Measurements from ENCODE around the gene NRXN3. TPM values are rescaled to one million over a fixed set of nuclear protein-coding genes. Genes with fewer than 3 reads are reported as not detected.
"Not testable (repeated sequence)": the region's sequence is repeated elsewhere in the genome, so short reads cannot be mapped to it uniquely, and the experiment has no call there.

Gene NRXN3
- total RNA-seq, 2 donors from 2014 or later: 1.2 to 7.8 TPM

DNA sequence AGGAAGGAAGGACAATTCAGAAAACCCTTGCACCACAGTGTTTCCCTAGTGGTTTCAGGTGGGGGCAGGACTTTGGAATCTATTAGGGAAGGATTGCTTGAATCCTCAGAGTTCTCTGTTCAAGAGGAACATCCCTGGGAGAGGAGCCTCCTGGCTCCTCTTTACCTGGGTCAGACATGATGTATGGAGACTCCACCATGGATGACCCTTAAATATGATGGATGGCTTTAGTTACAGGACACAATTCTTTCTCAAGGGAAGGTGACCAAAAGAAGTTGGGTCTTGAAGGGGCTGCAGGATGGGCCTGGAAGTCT is 396.6 kb downstream of the NRXN3 start:
- intact Hi-C loops (cut with DNase I): no loop called here
- Histone ChIP-seq H3K4me3 (no peak overlapping the region), H3K9ac (ENCODE audit: low read depth in 2 of 2, low read length in 2 of 2) (no peak overlapping the region), H3K36me3 (no peaks in the 10 kb centered on the region), H3K27me3 (no peaks in the 10 kb centered on the region), H3K9me3 (no peaks in the 10 kb centered on the region), H3K4me1 (no peaks in the 10 kb centered on the region), H3K27ac (no peak overlapping the region)
- TF ChIP-seq, protein P1, sequence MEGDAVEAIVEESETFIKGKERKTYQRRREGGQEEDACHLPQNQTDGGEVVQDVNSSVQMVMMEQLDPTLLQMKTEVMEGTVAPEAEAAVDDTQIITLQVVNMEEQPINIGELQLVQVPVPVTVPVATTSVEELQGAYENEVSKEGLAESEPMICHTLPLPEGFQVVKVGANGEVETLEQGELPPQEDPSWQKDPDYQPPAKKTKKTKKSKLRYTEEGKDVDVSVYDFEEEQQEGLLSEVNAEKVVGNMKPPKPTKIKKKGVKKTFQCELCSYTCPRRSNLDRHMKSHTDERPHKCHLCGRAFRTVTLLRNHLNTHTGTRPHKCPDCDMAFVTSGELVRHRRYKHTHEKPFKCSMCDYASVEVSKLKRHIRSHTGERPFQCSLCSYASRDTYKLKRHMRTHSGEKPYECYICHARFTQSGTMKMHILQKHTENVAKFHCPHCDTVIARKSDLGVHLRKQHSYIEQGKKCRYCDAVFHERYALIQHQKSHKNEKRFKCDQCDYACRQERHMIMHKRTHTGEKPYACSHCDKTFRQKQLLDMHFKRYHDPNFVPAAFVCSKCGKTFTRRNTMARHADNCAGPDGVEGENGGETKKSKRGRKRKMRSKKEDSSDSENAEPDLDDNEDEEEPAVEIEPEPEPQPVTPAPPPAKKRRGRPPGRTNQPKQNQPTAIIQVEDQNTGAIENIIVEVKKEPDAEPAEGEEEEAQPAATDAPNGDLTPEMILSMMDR (IDR thresholded peaks at IDR 0.05): no peak
- DNase-seq: no peak

GRCh38 chr14:78567343-78567742 is 397.2 kb downstream of the NRXN3 start:
- intact Hi-C loops (cut with DNase I): no loop called here
- no peak overlapping the region for H3K27ac ChIP-seq
- H3K36me3 ChIP-seq: no peaks in the 10 kb centered on the region
- TF ChIP-seq, protein P1 (IDR thresholded peaks at IDR 0.05): no peak
- H3K9me3 ChIP-seq: no peaks in the 10 kb centered on the region
- DNase-seq: no peak
- no peak overlapping the region for H3K9ac ChIP-seq (ENCODE audit: low read depth in 2 of 2, low read length in 2 of 2)
- no peaks in the 10 kb centered on the region for H3K4me1 ChIP-seq
- H3K4me3 ChIP-seq: no peak overlapping the region
- H3K27me3 ChIP-seq: no peaks in the 10 kb centered on the region

- intact Hi-C loops (cut with DNase I): not testable (repeated sequence)
Observed at GRCh38 chr14:78573736-78574135, 403.6 kb downstream of the NRXN3 start.

DNA sequence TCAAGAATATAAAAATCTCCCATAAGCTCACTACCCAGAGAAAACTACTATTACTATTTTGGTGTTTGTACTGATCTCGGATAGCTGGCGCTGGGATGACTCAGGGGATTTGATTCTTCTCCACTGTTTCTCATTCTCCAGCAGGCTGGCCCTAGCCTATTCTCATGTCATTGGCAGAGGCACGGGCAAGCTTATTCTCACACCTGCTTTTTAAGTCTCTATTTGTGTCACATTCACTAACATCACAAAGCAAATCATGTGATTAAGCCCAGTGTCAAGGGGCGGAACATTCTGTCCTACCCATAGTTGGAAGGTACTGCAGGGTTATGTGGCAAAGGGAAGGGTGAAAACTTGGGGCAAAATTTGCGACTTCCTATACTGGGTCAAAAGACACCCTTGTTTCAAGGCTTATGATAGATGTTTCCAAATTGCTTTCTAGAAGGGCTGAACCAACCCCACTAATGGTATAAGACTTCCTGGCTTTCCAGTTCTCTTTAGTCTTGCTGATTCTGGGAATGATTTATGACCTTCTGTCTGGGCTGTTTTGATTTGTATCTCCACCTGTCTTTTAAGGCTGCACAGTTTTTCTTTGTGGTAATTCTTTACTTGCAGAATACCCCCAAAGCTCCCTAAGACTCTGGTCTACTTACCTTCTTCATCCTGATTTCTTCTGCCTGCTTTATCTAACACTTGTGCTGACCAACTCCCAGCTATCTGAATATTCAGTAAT is 406.4 kb downstream of the NRXN3 start:
- intact Hi-C loops (cut with DNase I): no loop called here
- DNase-seq: no peak
- Histone ChIP-seq H3K4me3 (no peak overlapping the region), H3K4me1 (no peaks in the 10 kb centered on the region), H3K9ac (ENCODE audit: low read depth in 2 of 2, low read length in 2 of 2) (no peak overlapping the region), H3K36me3 (no peaks in the 10 kb centered on the region), H3K27ac (no peak overlapping the region), H3K9me3 (no peaks in the 10 kb centered on the region), H3K27me3 (no peaks in the 10 kb centered on the region)
- TF ChIP-seq, protein P1 (IDR thresholded peaks at IDR 0.05): no peak

More at GRCh38 chr14:78573736-78574135, 403.6 kb downstream of the NRXN3 start:
- not testable (repeated sequence) for H3K27me3 ChIP-seq; H3K27ac ChIP-seq; H3K36me3 ChIP-seq; H3K4me1 ChIP-seq; DNase-seq; H3K9me3 ChIP-seq; H3K4me3 ChIP-seq; H3K9ac ChIP-seq (ENCODE audit: low read depth in 2 of 2, low read length in 2 of 2)

DNA sequence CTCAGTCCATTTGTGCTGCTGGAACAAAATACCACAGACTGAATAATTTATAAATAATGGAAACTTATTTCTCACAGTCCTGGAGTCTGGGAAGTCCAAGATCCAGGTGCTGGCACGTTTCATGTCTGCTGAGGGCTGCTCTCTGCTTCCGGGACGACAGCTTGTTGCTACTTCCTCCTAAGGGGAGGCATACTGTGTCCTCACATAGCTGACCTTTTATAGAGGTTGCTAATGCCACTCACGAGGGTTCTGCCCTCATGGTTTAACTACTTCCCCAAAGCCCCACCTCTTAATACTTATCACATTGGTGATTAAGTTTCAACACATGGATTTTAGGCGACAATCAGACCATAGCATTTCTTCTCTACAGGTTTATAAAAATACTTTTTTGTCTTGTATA is 411.1 kb downstream of the NRXN3 start:
- Histone ChIP-seq H3K4me1 (no peaks in the 10 kb centered on the region), H3K9me3 (no peaks in the 10 kb centered on the region), H3K27me3 (no peaks in the 10 kb centered on the region), H3K36me3 (no peaks in the 10 kb centered on the region), H3K4me3 (no peak overlapping the region), H3K9ac (ENCODE audit: low read depth in 2 of 2, low read length in 2 of 2) (no peak overlapping the region), H3K27ac (no peak overlapping the region)
- intact Hi-C loops (cut with DNase I): no loop called here
- DNase-seq: no peak
- TF ChIP-seq, protein P1 (IDR thresholded peaks at IDR 0.05): no peak

- Histone ChIP-seq H3K4me3 (no peak overlapping the region), H3K9ac (ENCODE audit: low read depth in 2 of 2, low read length in 2 of 2) (no peak overlapping the region), H3K27me3 (no peaks in the 10 kb centered on the region), H3K36me3 (no peaks in the 10 kb centered on the region), H3K9me3 (no peaks in the 10 kb centered on the region), H3K4me1 (no peaks in the 10 kb centered on the region), H3K27ac (no peak overlapping the region)
- DNase-seq: peak; percentile 19
- TF ChIP-seq, protein P1 (IDR thresholded peaks at IDR 0.05): no peak
- intact Hi-C loops (cut with DNase I): no loop called here
Observed at GRCh38 chr14:78586681-78587080, 416.5 kb downstream of the NRXN3 start.

All from colonic mucosa (tissue), 4 donors.